ENCODE data around the gene ARFIP1. TPM values are rescaled to one million over a fixed set of nuclear protein-coding genes. Genes with fewer than 3 reads are reported as not detected.

Gene ARFIP1
- polyA plus RNA-seq, 6 donors from 2014 or later, result 21.4 to 32.7 (median 27.8) TPM

DNA sequence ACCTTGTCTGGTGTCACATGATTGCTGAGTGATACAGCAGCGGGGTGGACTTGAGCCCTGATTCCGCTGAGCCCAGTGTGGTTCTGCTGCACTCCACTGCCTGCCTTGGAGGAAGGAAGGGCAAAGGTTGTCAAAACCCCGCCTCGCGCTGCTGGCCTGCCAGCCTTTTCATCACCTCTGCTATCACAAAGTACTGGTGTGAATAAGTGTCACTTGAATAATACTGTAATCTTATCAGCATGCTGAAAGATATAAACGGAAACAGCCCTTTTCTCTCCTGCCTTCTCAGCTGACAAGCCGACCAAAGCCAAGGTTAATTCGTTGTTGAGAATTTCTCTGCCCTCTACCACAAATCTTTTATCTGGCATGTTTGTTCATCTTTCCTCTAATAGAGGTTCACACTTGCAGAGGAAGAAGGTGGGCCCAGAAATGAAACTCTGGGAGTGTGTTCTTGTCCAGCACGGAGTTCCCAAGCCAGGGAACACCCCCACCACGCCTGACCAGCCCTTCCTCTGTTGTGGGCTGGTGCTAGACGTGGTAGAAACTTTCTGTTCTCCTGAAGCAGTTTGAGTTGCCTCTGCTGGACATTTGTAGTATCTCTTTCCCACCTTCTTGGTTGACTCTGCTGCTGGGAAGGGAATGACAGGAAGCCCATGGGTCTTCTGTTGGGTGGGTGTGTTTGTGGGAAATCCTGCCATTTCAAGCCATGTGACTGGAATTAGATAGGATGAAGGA, 177.8 kb downstream of the ARFIP1 start:
- peaks cover 0 to 18% (median 5%) of the 10 kb centered on the region in 3 donors for H3K4me1 Mint-ChIP-seq
- ATAC-seq (ENCODE audit: low read depth in 2 of 2), result no peak
- H3K27me3 Mint-ChIP-seq, result peaks cover 0 to 11% (median 9%) of the 10 kb centered on the region in 3 donors
- peak overlapping the region in 1 of 8 donors; percentile 18 for H3K4me3 Mint-ChIP-seq
- H3K27ac Mint-ChIP-seq, result peak overlapping the region in 3 of 6 donors; percentile 18 to 59 (median 23)
- no peak for DNase-seq
- H3K9me3 Mint-ChIP-seq, result no peaks in the 10 kb centered on the region
- peaks cover 0 to 8% of the 10 kb centered on the region in 2 donors for H3K36me3 Mint-ChIP-seq

DNA sequence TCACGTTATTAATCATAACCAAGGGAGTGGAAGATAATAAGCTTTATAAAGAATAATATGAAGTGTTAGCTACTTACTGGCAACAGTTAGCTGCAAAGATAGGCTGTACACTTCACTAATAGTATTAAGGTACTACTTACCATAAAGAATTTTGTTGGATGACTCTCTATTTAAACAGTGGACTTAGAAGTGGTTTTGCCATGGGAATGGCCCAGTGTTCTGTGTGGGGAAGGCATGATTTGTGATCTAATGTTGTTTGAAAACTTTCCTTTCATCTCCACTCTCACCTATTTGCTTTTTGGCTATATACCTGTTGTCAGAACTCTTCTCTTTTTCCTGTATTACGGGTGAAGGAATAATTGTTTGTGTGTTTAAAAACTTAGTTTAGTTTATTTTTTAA, 179.3 kb downstream of the ARFIP1 start:
- Mint-ChIP-seq H3K27me3 (peaks cover 0 to 8% (median 5%) of the 10 kb centered on the region in 3 donors), H3K4me3 (no peak overlapping the region), H3K27ac (peak overlapping the region in 1 of 6 donors; percentile 5), H3K36me3 (peaks cover 0 to under 1% of the 10 kb centered on the region in 2 donors), H3K9me3 (no peaks in the 10 kb centered on the region), H3K4me1 (peaks cover 0 to 18% (median 5%) of the 10 kb centered on the region in 3 donors)
- ATAC-seq (ENCODE audit: low read depth in 2 of 2), result no peak
- DNase-seq, result no peak

DNA sequence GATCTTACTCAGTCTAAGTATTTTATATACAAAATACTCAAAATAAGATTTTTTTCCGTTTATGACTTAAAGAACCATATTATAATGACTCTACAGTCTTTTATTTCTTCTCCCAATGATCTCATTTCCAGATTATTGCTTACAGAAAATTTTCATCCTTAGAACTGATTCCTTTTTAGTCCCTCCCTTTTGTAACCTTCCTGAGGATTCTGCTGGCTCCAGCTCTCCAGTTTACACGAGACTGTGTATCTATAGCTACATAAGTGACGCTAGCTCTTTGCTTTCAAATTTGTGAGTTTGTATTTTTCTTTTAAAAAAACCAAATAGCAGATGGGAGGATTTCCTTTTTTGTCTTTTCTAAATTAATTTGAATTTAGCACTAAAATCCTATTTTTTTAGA, 180.3 kb downstream of the ARFIP1 start:
- Mint-ChIP-seq H3K36me3 (no peaks in the 10 kb centered on the region), H3K27me3 (peaks cover 0 to 7% (median 5%) of the 10 kb centered on the region in 3 donors), H3K9me3 (no peaks in the 10 kb centered on the region), H3K4me1 (peaks cover 0 to 18% (median 5%) of the 10 kb centered on the region in 3 donors), H3K4me3 (no peak overlapping the region), H3K27ac (no peak overlapping the region)
- no peak for DNase-seq
- ATAC-seq (ENCODE audit: low read depth in 2 of 2), result no peak

DNA sequence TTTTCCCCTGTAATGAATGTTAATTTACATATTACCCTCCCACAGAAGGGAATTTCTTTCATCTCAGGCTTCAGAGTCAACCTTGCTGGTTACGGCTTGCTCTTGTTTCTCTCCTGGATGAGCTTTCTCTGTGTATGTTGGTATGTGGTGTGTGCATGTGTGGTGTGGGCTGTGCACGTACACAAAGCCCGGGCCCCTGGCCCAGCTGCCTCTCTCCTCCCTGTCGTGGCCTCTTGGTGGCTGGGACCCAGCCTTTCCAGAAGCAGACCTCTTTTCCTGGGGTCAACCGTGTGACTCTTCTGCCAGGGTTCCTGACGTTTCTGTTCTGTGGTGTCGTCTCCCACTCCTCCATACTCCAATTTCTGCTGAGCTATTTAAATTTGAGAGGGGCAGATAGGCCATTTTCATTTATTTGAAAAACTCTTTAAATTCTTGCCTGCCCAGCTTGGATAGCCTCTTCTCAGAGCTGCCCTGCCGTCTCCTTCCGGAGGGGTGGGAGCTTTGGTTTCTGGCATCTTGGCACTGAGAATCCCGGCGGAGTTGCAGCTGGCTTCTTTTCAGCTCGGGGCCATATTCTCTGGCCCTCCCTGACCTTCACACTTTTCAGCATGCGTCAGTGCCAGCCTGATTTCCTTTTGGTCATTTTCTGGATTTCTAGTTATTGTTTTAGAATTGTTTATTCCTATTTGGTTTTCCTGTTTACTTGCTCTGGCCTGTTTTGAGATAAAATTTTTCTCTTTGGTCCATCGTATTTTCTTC, 181.4 kb downstream of the ARFIP1 start:
- H3K27ac Mint-ChIP-seq, result no peak overlapping the region
- peaks cover 0 to 18% (median 5%) of the 10 kb centered on the region in 3 donors for H3K4me1 Mint-ChIP-seq
- H3K4me3 Mint-ChIP-seq, result peak overlapping the region in 1 of 8 donors; percentile 35
- peaks cover 0 to 7% (median 5%) of the 10 kb centered on the region in 3 donors for H3K27me3 Mint-ChIP-seq
- H3K9me3 Mint-ChIP-seq, result no peaks in the 10 kb centered on the region
- DNase-seq, result no peak
- no peaks in the 10 kb centered on the region for H3K36me3 Mint-ChIP-seq
- ATAC-seq (ENCODE audit: low read depth in 2 of 2), result no peak

DNA sequence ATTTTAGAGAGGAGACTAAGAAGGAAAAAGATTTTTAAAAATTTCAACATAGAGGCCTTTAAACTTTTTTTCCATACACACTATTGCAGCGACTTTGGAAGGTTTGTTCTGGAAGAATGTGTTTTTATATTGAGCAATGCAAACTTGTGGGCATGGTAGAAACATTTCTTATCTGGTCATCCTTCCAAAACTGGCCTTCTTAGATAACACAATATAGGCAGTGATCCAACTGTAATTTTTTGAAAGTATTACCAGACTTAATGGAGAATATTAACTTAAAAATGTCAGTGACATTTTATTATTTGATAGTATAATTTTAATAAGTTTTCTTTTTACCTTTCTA, 182.0 kb downstream of the ARFIP1 start:
- H3K27ac Mint-ChIP-seq, result no peak overlapping the region
- H3K36me3 Mint-ChIP-seq, result no peaks in the 10 kb centered on the region
- no peaks in the 10 kb centered on the region for H3K9me3 Mint-ChIP-seq
- no peak overlapping the region for H3K4me3 Mint-ChIP-seq
- DNase-seq, result no peak
- H3K4me1 Mint-ChIP-seq, result peaks cover 0 to 13% (median 0%) of the 10 kb centered on the region in 3 donors
- peaks cover 0 to 7% (median 5%) of the 10 kb centered on the region in 3 donors for H3K27me3 Mint-ChIP-seq
- no peak for ATAC-seq (ENCODE audit: low read depth in 2 of 2)

Other genes starting within 250 kb of the ARFIP1 start
- 10 to 100 TPM; 35.6 to 64.2 (median 39.0) TPM for gene FBXW7, start 243.9 kb upstream of the ARFIP1 start, polyA plus RNA-seq (ENCODE audit: low read depth in 6 of 6)
- gene TMEM154, start 100.0 kb upstream of the ARFIP1 start, polyA plus RNA-seq (ENCODE audit: low read depth in 6 of 6), result 100 to 1,000 TPM; 125 to 213 (median 155) TPM
- gene TIGD4, start 224 bp upstream of the ARFIP1 start, polyA plus RNA-seq (ENCODE audit: low read depth in 6 of 6), result under 1 TPM in 3 of 6 donors, not detected in 3; 0.09 to 0.13 (median 0.12) TPM
- not detected for gene FHDC1, start 156.4 kb downstream of the ARFIP1 start, polyA plus RNA-seq (ENCODE audit: low read depth in 6 of 6)